ENCODE measurements around the gene WDR90.

DNA sequence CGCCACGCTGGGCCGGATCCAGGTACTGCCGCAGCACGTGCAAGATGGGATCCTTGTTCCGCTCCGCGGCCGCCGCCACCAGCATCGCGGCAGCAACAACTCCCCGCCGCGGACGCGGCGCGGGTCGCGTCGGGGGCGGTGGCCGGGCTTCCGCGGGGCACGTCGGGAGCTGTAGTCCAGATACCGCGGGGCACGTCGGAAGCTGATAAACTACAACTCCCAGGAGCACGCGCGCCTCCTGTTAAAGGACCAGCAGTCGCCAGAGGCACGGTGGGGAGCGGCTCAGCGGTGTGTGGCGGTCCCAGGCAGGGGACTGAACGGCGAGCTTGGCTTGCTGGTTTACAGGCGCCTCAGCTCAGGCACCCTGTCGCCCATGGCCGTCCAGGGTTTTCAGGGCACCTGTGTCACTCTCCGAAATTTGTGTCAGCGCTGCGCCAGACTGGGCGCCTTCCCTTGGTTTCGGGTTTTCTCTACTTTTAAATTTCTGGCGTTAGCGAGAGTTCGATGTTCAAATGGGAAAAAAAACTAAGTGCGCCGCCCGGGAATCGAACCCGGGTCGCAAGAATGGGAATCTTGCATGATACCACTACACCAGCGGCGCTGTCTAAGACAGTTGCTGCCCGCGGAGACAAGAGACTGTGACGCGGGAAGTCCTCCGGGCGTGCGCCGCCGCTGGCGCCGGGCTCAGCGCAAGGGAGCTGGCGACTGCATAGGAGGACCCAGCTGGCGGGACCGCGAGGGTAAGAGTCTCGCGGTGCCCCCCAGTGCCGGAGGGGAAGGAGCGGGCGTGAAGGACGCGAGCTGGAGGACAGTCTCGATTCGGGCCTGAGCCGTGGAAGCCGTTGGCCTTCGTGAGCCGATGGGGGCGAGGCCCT lies 12.7 kb upstream of the WDR90 start, which contains the start of gene METTL26:
- TF ChIP-seq CTCF (IDR thresholded peaks at IDR 0.05) (peak in 3 of 6 experiments; percentile 23 to 49 (median 39)), POLR2A (IDR thresholded peaks at IDR 0.05) (peak; percentile 55 to 61)
